WI38 (cell line): ENCODE results near the gene SLITRK4.

ENCODE experiments used
- H3K4me3 ChIP-seq: 2 replicates; pipeline ENCODE4 v1.5.1; 2011; ENCODE audit warnings: low read depth, mild to moderate bottlenecking, control low read depth, low read length
- TF ChIP-seq, protein P1 (sequence below): IDR thresholded peaks from 2 replicates; pipeline ENCODE4 v1.5.1; 2012; ENCODE audit warnings: low read depth, mild to moderate bottlenecking, control low read depth, low read length

SLITRK4 gene

DNA sequence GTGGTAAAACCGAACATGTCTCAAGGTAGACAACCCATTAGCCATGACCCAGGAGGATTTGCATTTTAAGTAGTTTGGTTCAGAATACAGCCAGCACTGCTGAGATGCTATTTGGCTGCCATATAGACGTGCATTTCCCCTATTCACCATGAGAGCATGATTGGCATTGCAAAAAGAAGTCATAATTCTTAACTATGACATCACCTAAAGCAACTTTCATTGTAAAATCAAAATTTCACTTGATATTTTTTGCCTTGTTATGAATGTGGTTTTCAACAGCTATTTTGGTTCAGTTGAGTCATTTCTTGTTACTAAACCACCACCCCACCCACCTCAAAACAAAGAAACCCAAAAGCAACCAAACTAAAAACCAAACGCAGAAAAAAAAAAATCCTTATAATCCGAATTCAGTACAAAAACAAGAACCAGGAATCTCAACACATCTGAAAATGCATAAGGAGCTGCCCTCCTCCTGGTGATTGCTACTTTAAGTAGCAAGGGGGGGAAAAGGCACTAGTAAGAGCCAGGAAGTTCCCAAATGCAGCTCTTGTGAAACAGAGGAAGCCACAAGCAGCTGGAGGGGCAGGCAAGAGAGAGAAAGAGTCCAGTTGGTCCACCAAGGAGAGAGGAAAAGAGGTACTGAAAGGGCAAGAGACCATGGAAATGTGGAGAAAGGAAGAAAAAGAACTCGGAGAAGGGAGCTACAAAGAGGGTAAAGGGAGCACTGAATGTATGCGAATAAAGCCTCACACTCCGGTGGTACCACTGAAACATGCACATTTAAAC, 3.1 kb downstream of the SLITRK4 start:
- TF ChIP-seq, protein P1, sequence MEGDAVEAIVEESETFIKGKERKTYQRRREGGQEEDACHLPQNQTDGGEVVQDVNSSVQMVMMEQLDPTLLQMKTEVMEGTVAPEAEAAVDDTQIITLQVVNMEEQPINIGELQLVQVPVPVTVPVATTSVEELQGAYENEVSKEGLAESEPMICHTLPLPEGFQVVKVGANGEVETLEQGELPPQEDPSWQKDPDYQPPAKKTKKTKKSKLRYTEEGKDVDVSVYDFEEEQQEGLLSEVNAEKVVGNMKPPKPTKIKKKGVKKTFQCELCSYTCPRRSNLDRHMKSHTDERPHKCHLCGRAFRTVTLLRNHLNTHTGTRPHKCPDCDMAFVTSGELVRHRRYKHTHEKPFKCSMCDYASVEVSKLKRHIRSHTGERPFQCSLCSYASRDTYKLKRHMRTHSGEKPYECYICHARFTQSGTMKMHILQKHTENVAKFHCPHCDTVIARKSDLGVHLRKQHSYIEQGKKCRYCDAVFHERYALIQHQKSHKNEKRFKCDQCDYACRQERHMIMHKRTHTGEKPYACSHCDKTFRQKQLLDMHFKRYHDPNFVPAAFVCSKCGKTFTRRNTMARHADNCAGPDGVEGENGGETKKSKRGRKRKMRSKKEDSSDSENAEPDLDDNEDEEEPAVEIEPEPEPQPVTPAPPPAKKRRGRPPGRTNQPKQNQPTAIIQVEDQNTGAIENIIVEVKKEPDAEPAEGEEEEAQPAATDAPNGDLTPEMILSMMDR: no peak
- H3K4me3 ChIP-seq: no peak overlapping the region

DNA sequence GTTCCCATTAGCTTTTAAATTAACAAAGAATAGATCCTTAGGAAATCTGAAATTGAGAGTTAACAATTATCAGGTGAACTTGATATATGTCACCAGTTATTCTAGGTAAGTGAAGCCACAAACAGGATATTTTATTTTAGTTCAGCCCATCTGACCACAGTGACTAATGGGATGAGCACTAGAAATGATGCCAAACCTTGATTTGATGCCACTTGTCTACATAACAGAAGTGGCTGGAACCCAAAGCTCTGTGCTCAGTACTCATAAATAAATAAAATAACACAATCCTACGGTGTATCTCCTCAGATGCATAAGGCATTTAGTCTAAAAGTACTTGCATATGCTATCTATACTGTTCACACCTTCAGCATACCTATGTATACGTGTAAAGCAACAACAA, 12.2 kb downstream of the SLITRK4 start:
- TF ChIP-seq, protein P1: no peak
- no peak overlapping the region for H3K4me3 ChIP-seq

DNA sequence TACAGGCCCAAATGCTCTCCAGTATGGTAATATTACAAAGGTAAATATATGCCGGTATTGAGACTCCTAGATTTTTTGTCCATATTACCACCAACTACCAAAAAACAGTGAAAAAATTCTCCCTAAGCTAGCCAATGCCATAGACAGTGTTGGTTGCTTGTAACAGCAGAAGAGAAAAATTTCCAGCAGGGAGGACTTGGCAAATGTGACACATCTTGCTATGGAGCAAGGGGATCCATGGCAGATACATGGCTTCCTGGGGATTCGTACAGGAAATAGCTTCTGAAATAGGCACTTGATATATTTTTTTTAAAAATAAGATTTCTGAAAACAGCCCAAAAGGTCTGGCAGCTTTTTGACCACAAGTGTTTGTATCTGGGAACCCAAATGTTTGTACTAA, 14.6 kb downstream of the SLITRK4 start:
- TF ChIP-seq, protein P1: no peak

DNA sequence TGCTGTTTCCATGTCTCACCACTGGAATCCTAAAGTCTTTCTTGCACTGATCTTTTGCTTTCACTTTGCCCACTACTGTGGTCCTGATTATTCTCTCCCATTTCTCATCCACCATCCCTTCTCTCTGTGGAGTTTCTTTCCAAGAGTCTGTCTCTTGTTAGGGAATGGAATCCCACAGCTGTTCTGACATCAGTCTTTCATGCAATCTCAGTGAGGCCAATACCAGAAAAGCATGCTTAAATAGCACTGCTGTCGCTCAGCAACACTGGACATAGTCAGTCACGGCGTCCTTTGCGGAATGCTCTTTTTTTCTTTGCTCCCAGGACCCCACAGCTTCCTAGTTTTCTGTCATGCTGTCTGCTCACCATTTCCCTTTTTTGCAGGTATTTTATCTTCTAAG, 20.1 kb downstream of the SLITRK4 start:
- no peak overlapping the region for H3K4me3 ChIP-seq
- TF ChIP-seq, protein P1: no peak

More for the DNA sequence above, 14.6 kb downstream of the SLITRK4 start:
- H3K4me3 ChIP-seq: no peak overlapping the region

DNA sequence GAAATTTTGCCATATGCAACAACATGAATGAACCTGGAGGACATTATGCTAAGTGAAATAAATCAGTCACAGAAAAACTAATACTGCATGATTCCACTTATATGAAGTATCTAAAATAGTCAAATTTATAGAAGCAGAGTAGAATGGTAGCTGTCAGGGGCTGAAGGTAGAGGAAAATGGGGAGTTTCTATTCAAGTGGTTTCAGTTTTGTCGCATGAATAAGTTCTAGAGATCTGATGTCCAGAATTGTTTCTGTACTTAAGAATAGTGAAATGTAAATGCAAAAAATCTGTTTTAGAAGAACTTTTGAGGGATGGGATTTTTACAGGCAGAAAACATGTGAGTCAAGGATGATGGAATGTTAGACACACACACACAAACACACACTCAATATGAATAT, 34.1 kb downstream of the SLITRK4 start:
- no peak overlapping the region for H3K4me3 ChIP-seq
- TF ChIP-seq, protein P1: no peak

DNA sequence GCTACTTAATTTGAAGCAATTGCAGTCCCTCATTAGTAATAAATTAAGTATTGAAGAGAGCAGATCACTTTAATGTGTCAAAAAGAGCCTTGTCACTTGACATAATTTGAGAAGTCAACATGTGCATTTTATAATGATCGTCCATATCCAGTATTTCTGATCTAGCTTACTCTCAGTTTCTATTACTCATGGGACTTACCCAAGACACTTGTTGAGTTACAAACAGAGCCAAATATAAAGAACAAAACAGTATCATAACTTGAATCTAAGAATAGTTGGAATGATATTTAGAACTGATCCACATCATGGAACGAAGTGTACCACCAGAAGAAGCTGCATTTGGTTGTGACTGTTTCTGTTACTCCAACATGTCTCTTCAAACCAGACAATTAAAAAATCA, 54.7 kb downstream of the SLITRK4 start:
- TF ChIP-seq, protein P1: no peak
- no peak overlapping the region for H3K4me3 ChIP-seq

DNA sequence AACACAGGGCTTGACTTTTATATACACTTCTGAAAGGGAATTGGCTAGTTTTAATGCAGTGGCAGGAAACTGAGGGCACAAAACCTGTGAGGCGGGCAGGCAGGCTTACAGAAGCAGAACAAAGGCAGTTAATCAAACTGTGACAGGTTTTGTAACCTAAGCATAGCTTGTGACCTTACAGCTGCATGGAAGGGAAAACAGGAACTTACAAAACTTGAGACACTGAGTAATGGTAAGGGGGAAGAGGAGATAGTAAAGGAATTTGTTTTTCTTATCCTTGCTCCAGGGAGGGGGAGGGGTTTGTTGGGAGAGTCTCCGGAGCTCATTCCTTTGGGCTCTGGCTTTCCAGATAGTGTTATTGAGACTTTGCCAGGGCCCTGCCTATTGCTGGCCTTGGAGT, 55.6 kb downstream of the SLITRK4 start:
- TF ChIP-seq, protein P1: no peak
- no peak overlapping the region for H3K4me3 ChIP-seq
